ENCODE measurements around the gene ARL10.
A peak's percentile ranks its signal among the peaks of the same experiment; 100 is the strongest.

The ARL10 gene

GRCh38 chr5:176413255-176413565 lies 47.9 kb downstream of the ARL10 start:
- DNase-seq = no peak

- DNase-seq = no peak
These were observed 48.5 kb downstream of the ARL10 start for GRCh38 chr5:176413709-176414191.

- DNase-seq = no peak
These were observed 49.4 kb downstream of the ARL10 start for GRCh38 chr5:176414704-176415103.

GRCh38 chr5:176415240-176415951 lies 50.1 kb downstream of the ARL10 start:
- DNase-seq = no peak

GRCh38 chr5:176415952-176416924 lies 51.0 kb downstream of the ARL10 start, which contains the start of gene CLTB:
CLTB (minus strand) TSS chr5:176416539; CDS start chr5:176416363, 176 bp downstream.
- DNase-seq = peak; percentile 84

GRCh38 chr5:176416965-176417364 lies 51.7 kb downstream of the ARL10 start:
- DNase-seq = no peak

GRCh38 chr5:176418251-176418650 lies 53.0 kb downstream of the ARL10 start:
- no peak for DNase-seq

GRCh38 chr5:176420086-176420485 lies 54.8 kb downstream of the ARL10 start:
- no peak for DNase-seq

GRCh38 chr5:176420972-176421544 lies 55.8 kb downstream of the ARL10 start:
- no peak for DNase-seq

GRCh38 chr5:176424181-176424580 lies 58.9 kb downstream of the ARL10 start:
- no peak for DNase-seq

GRCh38 chr5:176425138-176425537 lies 59.9 kb downstream of the ARL10 start:
- no peak for DNase-seq

GRCh38 chr5:176425791-176426190 lies 60.5 kb downstream of the ARL10 start:
- no peak for DNase-seq

GRCh38 chr5:176426876-176427275 lies 61.6 kb downstream of the ARL10 start:
- DNase-seq = no peak

GRCh38 chr5:176427971-176428370 lies 62.7 kb downstream of the ARL10 start:
- no peak for DNase-seq

- no peak for DNase-seq
These were observed 64.7 kb downstream of the ARL10 start for GRCh38 chr5:176429972-176430371.

Measured in CD4-positive, alpha-beta T cell treated with Interleukin-4 for 4 hours (primary cell).